HG02840 (cell line): Measurements from ENCODE around the gene CAPZA3.
"Not testable (repeated sequence)": the region's sequence is repeated elsewhere in the genome, so short reads cannot be mapped to it uniquely, and the experiment has no call there.

ENCODE experiments used
- ATAC-seq: cut with Tn5 transposase; IDR thresholded peaks from one replicate; pipeline ENCODE4 v1.9.1; 2021; ENCODE audit warnings: mild to moderate bottlenecking, moderate library complexity, moderate number of reproducible peaks; ENCODE audit not compliant: unreplicated experiment, low FRiP score

Gene CAPZA3, protein sequence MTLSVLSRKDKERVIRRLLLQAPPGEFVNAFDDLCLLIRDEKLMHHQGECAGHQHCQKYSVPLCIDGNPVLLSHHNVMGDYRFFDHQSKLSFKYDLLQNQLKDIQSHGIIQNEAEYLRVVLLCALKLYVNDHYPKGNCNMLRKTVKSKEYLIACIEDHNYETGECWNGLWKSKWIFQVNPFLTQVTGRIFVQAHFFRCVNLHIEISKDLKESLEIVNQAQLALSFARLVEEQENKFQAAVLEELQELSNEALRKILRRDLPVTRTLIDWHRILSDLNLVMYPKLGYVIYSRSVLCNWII

DNA sequence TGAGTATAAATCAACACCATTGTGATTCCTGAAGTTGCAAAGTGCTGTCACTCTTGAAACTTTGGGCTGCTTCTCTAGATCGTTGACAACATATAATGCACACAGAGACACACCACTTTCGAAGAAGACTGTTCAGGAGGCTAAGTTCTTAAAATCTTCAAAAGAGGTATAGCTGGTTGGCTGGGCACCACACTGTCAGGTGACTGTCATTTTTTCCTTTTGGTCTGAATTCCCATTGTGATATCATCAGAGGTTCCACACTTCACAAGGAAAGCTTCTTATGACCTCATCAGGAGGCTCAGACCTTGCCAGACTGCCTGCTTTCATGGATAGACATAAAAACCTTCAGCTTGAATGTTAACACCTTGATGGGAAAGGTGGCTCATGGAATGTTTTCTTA lies at the start of gene CAPZA3, which contains the start of gene PLCZ1:
Gene CAPZA3, plus strand, starts transcription at position 301 of the 400 bp plus-strand sequence. CDS start 150 bp downstream, outside the sequence.
Gene PLCZ1, minus strand, starts transcription at position 194 of the 400 bp plus-strand sequence. CDS start 641 bp downstream, outside the sequence.
- no peak for ATAC-seq

DNA sequence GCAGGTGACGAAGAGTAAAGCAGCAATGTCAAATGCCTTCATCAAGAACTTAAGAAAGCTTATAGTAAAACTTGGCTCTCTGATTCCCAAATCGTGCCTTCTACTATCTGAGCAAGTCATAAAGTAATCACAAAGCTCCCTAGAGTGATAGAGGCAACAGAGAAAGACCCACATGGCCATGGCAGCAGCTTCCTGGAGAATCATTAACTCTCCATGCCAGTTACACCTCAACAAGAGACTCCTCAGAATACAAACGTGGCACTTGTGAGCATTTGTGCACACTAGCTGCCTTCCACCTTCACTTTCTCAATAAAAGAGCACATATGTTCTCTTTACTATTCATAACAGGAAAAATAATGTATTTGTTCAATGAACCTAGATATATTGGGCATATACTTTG lies 48.1 kb upstream of the CAPZA3 start:
- ATAC-seq = no peak

DNA sequence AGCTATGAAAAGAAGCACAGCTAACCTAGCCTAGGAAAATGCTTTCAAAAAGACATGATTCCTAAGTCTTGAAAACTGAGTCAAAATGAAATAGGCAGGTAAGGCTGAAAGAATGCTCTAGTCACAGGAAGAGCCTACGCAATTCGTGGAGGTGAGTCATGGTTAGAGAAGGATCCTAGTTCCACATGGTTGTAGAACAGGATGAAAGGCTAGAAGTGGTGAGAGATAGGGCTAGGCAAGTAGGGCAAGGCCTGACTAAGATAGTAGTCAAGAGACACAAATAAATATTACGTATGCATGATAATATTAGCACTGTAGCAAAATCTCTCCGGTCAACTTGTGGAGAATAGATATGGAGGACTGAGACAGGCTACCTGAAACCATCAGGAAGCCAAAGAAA lies 47.3 kb upstream of the CAPZA3 start:
- ATAC-seq = no peak

DNA sequence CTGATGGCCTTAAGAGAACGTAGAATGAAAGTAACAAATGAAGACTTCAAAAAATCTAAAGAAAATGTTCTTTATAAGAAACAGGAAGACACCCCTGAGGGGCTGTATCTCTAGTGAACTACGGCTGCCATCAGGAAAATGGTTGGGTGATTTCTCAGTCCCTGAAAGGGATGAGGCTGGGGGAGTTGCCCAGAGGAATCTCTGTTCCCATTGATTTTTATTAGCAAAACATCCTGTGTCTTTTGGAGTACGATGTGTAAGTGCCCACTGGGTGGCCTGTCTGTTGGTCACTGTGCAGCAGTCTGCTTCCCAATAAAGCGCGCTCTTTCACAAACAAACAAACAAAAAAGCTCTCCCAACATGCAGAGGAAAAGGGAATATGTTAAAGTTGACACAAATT lies 43.9 kb upstream of the CAPZA3 start:
- ATAC-seq = not testable (repeated sequence)

DNA sequence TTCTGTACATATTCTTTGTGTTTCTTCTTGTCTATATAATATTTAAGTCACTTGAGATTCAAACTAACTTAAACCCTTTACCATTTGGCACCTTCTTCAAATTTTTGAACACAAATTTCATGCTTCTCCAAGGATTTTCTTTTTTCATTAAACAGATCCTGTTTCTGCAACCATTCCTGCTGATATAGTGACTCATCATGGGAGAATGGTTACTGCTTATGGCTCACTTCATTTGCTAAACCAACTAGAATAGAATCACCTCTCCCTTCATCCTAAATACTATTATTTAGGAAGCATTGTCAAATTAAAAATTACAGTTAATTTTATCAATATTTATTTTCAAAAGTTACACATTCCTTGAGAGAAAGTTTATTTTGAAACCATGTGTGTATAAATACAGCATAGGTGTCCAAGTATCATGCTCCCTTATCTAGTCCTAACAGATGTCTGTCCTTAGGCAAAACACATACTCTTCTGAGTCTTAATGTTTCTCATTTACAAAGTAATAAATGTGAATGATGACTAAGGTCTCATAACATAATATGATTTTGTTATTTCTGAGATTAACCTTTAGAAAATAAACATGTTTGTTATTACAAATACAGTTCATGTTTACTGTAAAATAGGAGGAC lies 40.8 kb upstream of the CAPZA3 start:
- no peak for ATAC-seq

DNA sequence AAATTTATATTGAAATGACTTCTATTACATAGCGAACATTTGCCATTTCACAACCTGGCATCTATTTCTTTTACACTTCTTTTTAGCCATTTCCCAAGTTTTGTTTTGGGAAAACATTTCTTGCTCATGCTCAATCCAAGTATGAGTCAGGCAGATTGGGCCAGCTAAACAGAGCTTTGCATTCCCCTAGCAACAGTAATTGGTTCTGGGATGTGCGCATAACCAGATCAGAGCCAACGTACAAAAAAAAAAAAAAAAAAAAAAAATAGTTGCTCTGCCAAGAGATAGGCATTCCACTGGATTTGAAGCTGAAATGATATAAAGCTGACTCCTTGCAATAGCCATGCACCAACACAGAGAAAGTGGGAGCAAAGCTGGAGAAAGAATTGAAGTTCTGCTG lies 37.6 kb upstream of the CAPZA3 start:
- no peak for ATAC-seq

DNA sequence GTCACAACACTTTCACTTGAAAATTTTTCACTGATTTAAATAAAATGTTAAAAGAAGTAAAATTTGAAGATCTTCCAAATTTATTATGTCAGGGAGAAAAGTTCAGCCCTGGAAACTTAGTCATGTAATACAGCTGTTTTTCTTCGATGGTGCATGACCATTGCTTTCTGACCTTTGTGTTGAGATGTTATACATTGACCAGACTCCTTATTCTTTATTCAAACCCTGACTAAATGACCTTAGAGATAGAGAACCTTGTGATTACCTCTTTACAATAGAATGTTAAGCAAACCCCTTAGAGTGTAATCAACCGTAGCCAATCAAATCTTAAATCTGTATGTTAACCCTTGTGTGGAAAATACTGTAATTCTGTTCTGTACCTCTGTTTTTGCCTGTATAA lies 34.6 kb upstream of the CAPZA3 start:
- ATAC-seq = no peak

DNA sequence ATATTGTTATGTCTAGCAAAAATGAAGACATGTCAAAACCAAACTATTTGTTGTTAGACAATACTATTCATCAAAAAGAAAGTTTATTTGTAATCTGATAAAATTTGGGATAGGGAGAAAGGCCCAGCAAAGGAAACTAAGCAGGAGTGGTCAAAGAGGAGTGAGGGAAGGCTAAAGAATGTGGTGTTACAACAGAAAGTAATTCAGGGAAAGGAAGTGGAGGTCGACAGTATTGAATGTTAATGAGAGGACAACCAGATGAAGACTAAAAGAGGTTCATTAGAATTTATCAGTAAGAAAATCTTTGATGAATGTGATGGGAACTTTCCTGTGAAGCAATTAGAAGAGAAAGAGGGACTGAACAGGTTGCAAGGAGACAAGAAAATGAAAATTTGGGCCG lies 34.0 kb upstream of the CAPZA3 start:
- no peak for ATAC-seq

DNA sequence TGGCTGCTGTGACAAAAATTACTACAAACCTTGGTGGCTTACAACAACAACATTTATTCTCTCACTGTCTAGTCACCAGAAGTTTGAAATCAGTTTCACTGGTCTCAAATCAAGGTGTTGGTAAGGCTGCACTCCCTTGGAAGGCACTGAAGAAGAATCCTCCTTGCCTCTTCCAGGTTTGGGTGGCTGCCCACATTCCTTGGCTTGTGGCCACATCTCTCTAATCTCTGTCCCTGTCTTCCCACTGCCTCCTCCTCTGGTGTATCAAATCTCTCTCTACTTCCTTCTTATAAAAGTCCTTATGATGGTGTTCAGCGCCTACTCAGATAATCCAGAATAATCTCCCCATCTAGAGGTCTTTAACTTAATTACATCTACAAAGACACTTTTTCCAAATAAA lies 31.1 kb upstream of the CAPZA3 start:
- no peak for ATAC-seq

DNA sequence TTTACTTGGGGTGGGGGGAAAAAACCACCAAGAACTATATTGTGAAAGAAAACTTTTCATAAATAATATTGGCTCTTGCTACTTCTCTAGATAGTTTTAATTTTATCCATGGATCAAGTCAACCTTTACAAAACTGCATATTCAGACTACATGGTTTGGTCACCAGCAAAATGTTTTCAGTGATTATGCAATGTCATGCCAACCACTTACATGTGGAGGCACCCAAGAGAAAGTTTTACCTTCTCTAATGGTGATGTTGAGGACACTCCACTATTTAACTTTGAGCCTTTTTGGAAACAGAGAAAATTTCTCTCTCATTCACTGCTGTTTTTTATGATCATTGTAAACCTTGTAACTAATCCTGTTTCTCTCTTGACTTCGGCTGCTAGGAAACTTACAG lies 21.7 kb upstream of the CAPZA3 start:
- no peak for ATAC-seq

DNA sequence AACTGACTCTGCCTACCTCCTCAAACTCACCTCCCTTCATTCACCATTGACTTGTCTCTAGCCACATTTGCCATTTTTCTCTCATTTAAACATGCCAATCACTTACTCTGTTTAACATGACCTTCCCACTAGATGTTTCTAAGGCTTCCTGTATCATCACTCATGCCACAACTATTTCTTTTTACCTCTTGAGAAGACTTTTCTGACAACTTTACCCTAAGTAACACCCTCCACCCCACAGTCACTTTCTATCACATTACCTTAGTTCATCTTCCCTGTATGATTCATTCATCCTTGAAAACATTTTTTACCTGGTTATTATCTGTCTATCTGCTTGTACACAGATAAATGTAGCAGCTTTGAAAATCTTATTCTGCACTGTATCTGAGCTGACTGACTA lies 19.5 kb upstream of the CAPZA3 start:
- no peak for ATAC-seq

DNA sequence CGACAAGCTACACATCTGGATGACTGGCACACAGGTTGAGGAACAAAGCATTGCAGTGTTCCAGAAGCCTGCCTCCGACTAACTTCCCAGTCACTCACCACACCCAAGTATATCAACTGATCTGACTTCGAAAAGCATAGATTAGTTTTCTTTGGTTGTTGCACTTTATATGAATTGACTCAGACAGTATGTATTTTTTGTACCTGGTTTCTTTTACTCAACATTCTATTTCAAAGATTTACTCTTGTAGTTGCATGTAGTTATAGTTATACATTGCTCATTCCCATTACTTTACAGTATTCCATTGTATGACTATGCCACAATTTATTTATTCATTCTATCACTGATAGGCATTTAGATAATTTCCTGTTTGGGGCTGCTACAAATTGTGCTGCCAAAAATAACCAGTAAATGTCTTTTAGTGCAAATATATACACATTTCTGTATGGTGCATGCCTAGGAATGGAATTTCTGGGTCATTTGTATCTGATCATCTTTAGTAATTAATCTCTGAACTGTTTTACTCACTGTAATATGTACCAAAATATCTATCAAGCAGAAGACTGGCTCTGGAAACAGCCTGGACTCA lies 17.9 kb upstream of the CAPZA3 start:
- no peak for ATAC-seq

DNA sequence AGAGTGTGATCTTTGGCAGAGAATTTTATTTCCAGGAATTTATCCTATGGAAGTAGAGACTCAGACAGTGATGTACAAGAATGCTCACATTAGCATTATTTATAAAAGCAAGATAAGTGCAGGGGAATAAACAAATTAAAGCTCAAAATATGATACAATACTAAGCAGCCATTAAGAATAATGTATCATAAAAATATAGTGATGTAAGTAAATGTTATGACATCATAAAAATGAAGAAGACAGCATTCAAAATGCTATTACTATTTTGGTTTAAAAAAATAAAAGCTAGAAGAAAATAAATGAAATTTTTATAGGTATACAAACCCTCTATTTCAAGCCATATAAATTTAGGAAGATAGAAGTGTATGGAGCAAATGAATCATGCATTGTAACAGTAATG lies 17.2 kb upstream of the CAPZA3 start:
- no peak for ATAC-seq

DNA sequence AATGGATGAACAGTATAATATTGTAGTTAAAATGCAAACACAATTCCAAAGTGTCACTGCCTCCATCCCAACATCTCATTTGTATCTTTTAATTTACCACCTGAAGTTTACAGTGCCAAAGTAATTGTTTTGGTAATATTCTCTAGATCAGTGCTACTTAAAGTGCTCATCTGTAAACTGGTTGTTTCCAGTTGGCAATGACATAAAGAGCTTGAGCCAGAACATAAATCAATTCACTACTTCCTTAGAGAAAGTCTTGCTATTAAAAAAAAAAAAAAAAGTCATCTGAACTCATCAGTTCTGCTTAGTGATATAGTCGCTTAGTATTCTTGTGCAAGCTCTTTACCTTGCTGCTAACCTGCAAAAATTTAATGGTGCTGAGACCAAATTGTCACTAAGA lies 16.5 kb upstream of the CAPZA3 start:
- no peak for ATAC-seq

DNA sequence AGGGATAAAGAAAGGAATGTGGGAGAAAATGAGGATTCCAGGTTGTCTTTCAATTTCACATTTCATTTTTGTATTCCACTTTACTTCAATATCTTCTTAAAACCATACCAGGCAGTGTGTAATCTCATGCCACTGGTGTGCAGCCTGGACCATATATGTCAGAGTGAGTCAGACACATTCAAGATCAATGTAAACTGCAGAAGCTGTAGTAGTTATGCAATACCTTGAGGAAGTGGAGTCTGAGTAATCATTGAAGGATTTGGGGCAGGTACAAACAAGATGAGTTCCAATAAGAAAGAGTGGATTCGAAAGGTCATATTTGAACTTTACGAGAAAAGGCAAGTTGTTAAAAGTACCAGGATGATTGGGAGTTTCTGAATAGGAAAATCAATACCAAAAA lies 14.2 kb upstream of the CAPZA3 start:
- ATAC-seq = no peak

DNA sequence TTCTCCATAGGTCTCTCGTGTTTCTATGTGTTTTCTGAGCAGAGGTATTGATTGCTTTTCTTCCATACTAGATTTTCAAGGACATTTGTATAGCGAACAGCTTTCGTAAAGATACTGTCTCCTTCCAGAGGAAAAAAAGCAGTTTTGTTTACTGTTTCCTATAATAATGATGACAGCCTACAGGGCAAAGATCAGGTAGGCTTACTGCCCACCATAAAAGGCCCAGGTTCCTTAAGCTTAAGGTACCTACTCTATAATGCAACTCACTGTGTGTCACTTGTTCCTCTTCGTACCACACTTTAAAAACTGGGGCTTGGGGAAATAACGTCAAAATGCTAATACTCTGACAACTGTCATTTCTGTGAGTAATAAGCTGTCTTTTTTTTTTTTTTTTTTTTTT lies 6.8 kb upstream of the CAPZA3 start:
- ATAC-seq = no peak

DNA sequence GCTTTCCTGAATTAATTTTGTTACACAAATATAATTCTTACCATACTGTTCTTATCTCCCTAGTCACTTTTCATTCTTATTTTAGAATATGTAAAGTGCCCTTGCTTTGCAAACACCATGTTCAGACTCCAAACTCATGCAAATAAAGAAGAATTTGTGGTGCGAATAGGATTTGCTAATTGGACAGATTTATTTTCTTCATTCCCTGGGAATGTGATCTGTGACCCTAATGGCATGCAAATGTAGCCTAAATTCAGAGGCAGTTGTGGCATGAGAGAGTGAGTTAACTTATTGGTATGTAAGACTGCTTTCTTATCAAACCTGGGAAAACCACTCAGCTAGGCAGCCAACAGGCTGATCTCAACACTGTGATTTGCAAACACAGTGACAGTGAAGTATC lies 10.0 kb downstream of the CAPZA3 start:
- no peak for ATAC-seq

DNA sequence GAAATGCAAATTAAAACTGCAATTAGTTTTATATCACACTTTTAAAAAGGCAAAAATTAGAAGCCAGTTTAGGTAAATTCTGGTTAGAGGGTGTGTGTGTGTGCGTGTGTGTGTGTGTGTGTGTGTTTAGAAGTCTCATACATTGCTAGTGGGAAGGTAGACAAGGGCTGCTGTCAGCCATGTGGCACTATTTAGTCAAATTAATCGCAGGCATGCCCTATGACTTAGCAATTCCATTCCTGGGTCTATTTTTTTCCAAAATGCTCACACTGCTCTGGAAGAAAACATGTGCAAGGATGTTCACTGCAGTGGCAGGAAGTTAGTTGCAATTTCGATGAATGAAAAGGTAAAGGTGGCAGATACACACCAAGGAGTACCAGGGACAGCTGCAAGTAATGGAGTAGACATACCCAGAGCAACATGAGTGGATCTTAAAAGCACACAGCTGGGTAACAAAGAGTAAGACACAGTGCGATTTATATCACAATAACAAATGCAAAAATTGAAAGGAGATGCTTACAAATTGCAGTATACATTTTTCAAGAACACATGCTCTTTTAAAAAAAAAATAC lies 11.6 kb downstream of the CAPZA3 start:
- no peak for ATAC-seq

DNA sequence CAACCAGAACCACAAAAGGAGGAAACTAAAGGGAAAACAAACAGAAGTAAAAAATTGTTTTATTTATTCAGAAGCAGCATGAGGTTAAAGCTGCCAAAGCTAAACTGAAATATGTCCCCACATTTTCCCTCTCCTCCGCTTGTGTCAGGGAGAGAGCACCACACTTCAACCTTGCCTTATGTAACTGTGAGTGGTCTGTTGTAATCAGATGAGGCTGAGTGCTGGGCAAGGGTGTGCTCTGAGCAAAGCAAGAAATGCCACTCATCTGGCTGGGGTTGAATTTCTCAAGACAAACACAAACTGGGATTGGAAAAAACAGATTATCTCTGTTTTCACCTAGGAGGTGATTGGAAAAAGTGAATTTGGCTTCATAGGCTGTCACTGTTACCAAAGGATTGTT lies 12.2 kb downstream of the CAPZA3 start:
- no peak for ATAC-seq

DNA sequence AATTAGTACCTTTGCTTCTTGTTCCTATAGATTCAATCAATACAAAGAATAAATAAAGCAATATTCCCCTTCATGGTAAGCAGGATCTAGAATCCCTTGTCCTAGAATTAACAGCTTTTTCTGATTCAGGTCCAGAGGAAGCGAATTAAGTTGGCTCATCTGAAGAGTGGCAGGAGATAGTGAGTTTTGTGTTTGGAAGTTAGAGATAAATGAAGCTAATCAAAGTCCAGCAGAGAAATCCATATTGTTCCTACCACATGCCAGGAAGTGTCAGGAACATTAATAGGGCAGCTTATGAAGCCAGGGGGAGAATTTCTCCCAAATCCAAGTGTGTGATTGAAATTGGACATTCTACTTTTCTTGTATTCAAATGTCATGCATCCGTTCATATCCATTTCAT lies 13.9 kb downstream of the CAPZA3 start:
- no peak for ATAC-seq

DNA sequence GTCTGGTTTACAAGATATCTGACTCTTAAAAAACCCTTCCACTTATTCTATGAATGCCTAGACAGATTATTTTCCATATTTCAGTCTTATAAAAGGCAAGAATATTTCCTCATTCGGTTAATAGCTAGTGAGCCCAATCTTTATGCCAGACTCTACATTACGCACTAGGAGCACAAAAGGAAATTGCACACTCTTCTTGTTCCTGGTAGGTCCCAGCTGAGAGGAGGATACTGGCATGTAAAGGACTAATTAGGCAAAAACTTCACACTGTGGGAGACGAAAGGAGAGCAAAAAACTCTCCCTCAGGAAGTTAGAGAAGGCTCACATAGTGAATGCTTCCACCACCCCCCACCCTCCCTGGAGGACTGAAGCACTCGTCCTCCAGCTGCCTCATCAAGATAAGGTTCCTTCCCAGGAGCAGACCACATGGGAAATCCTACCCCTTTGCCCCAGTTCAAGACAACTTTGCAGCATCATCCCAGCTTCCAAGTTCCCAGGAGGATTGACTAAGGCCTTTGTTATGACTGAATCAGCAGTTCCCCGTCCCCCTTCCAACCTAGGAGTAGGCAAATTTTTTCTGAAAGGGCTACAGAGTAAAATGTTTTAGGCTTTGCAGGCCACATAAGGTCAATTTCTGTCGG lies 14.5 kb downstream of the CAPZA3 start:
- ATAC-seq = no peak
